A673 (cell line): ENCODE results near the gene SLC50A1.

ENCODE experiments used
- CTCF ChIP-seq: fragments of 300-800, 200-600 bp; sonication (generic); conservative IDR thresholded peaks from 2 replicates; pipeline ENCODE4 v1.5.1; 2017; ENCODE audit warnings: low read depth, mild to moderate bottlenecking, antibody characterized with exemption, low read length, moderate library complexity, mixed read lengths
- EZH2 ChIP-seq: fragments of 200-600 bp; sonication (generic); IDR thresholded peaks from 2 replicates; pipeline ENCODE4 v1.6.1; 2017; ENCODE audit warnings: borderline replicate concordance, low read depth, mild to moderate bottlenecking, mixed read lengths, antibody characterized with exemption, low read length; ENCODE audit not compliant: poor library complexity, severe bottlenecking

GRCh38 chr1:155166051-155166470, 30.4 kb downstream of the SLC50A1 start:
- TF ChIP-seq CTCF (no peak), EZH2 (no peak)
